Middle frontal gyrus (tissue), 1 donor: Measurements from ENCODE around the gene HTATIP2.
"Not testable (repeated sequence)": the region's sequence is repeated elsewhere in the genome, so short reads cannot be mapped to it uniquely, and the experiment has no call there.

Source experiments
- DNase-seq: peaks from one replicate; pipeline ENCODE4 v3.0.0-alpha.2; 2015; ENCODE audit warnings: low spot score; ENCODE audit errors: extremely low spot score

The HTATIP2 gene

DNA sequence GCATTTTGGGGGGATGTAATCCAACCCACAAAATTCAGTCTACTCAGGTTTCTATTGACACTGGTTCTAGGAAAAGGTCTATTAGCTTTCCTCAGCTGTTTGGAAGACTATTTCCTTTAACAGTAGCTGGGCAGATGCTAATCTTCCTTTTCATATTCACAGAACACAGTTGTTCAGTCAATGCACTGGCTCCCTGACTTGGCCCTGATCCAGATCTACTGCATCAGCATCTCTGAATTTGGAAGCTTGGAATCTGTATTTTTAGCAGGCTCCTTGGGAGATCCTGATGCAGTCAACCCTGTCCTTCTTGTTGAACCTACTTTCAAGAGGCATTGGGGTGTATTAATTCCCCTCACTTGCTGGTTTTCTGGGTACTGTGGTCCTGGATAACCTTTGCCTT, 6.3 kb downstream of the HTATIP2 start:
- no peak for DNase-seq

GRCh38 chr11:20372081-20372626, 8.6 kb downstream of the HTATIP2 start:
- no peak for DNase-seq

DNA sequence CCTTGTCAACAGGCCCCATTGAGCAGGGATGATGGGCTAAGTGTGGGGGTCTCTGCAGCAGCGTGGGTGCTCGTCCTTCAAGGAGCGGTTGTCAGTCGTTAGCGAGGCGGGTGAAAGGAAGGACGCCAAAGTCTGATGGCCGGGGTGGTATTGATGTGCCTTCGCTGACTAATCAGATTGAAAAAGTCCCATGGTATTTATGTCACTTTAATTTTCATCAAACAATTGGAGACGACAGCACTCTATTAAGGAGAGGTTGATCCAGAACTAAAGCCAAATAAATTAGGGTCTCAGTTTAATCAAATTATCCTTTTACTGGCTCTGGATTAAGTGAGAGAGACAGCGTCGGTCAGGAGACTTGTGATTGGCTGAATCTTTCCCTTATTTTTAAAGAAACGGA, 9.6 kb downstream of the HTATIP2 start:
- DNase-seq, result no peak

GRCh38 chr11:20373568-20374209, 10.2 kb downstream of the HTATIP2 start:
- no peak for DNase-seq

DNA sequence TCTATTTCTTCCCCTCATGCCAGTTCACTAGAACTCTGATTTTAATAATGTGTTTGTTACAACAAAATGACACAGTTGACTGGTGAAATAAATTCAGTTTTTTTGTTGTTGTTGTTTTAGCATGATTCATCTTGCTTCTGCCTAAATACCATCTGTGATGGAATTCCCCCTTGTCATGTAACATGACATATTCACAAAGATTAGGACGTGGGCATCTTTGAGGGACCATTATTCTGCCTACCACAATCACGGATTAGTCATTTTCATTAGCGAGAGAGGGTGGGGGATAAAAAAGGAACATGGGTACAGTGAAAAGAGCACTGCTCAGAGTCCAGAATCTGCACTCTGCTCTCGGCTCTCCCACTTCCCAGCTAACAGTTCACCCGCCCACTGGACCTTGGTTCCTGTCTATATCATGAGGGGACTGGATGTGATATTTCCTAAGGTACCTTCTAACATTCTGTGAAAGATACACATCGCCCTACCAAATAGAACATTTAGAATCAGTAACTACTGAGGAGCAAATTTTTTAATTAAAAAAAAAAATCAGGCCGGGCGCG, 11.3 kb downstream of the HTATIP2 start:
- DNase-seq, result no peak

- no peak for DNase-seq
These were observed 12.7 kb downstream of the HTATIP2 start for GRCh38 chr11:20376162-20376730.

DNA sequence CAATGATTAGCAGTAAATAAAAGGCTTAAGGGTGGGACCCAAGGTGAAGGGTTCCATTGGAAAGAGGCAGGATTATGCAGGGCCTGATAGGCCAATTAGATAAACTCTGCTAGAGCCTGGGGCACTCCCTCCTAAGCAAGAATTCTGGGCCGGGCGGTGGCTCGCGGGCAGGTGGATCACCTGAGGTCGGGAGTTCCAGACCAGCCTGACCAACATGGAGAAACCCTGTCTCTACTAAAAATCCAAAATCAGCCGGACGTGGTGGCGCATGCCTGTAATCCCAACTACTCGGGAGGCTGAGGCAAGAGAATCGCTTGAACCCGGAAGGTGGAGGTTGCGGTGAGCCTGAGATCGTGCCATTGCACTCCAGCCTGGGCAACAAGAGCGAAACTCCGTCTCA, 22.5 kb downstream of the HTATIP2 start:
- DNase-seq, result not testable (repeated sequence)

DNA sequence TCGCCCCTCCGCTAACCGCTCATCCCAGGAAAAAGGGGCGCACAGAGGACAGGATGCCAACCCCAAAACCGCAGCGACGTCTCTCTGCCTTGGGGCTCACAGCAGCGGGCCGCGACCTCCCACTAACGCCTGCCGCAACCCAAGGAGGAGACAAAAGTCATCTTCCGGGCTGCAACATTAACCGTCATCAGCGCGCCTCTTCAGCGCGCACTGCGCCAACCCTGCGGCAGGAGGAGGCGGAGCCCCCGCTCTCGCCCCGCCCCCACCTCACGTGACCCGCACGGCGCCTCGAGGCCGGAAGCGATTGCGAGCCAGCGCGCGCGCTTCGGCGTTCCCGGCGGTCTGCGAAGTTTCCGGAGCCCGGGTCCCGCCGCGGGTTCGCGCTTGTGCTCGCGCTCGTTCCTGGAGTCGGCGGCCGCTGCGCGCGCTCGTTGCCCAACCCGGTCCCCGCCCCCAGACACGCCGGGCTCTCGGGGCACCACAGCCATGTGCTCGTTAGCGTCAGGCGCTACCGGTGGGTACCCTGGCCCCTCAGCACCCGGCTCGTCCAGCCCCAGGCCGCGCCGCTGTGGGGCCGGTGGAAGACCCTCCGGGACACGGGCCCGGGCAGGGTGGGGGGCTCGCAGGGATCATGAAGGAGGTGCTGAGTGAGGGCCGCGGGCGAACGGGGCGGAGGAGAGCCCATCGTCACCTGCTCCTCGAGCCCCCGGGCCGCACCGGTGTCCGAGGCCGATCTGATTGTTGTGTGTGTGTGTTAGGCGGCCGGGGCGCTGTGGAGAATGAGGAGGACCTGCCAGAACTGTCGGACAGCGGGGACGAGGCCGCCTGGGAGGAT, 24.0 kb downstream of the HTATIP2 start, which contains the start of gene PRMT3:
Gene PRMT3, plus strand, starts transcription at position 456 of the 835 bp plus-strand sequence. Its CDS starts 31 bp downstream, at position 487.
- DNase-seq, result peak; percentile 89

- DNase-seq, result no peak
These were observed 24.9 kb downstream of the HTATIP2 start for GRCh38 chr11:20388096-20389055.

DNA sequence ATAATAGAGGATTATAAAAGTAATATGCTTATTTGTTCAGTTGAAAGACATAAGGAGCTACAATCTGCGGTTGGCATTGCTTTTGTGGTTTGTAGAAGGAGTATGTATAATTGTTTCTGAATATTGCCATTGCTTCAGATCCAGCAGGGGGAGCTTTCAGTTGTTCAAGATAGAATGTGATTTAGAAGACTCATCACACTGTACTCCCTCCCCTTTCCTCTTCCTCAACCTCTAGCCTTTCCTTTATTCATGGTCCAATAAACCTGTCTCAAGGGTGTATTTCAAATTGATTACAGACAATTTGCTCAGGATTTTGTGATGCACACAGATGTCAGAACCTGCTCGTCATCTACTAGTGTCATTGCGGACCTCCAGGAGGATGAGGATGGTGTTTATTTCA, 33.8 kb downstream of the HTATIP2 start:
- no peak for DNase-seq

DNA sequence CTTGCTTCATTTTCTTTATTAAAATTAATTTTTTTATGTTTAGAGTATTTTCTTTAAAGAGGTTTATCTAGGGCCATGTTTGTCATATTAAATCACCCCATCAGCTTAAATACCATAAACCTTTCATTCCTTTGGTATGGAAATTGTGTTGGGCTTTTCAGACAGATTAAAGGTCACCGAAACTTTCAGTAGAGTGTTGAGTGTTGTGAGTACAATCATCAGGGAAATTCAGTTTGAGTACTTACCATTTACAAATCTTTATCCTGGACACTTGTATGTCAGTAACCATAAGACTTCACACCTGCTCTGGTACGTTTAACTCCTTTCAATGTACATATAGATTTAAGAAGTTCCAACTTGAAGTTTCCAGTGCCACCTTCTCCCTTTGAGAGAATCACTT, 36.0 kb downstream of the HTATIP2 start:
- DNase-seq, result no peak

GRCh38 chr11:20403059-20403458, 39.5 kb downstream of the HTATIP2 start:
- DNase-seq, result no peak

- no peak for DNase-seq
These were observed 43.0 kb downstream of the HTATIP2 start for GRCh38 chr11:20406484-20406883.

- no peak for DNase-seq
These were observed 43.8 kb downstream of the HTATIP2 start for GRCh38 chr11:20407344-20407743.

GRCh38 chr11:20415432-20415831, 51.9 kb downstream of the HTATIP2 start:
- no peak for DNase-seq

DNA sequence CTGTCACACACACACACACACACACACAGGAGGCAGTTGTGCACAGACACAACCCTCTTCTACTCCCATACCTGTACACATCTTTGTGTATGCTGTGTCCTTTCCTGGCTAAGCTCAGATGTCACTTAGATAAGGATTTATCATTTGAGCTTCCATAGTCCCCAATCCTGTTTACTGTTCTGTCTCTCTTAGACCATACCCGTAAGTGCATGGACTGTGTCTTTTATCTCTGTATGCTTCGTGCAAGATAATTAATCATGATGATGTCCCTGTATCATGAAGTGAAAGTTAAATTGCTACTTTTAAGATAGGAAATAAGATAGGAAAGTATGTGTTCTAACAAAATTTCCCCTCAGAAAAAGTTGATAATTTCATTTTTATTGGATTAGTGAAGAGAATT, 54.3 kb downstream of the HTATIP2 start:
- DNase-seq, result no peak

DNA sequence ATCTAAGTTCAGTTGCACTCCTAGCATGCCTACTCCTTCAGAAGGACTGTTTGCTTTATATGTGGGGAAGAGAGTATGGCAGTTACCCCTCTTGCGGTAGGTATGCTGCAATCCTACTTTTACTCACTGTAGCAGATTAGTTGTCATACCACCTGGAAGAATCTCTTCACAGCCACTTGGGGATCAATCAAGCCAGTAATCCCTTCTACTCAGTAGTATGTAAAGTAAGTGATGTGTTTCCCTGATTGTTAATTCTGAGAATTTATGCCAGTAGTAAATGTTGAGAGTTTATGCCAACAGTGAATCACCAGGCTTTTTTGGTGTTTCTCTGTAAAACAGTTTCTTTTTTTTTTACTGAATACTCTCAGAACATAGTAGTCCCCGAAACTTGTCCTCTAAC, 58.4 kb downstream of the HTATIP2 start:
- no peak for DNase-seq

GRCh38 chr11:20429216-20429615, 65.7 kb downstream of the HTATIP2 start:
- no peak for DNase-seq
